ENCODE measurements around the gene ADAM11. TPM values are rescaled to one million over a fixed set of nuclear protein-coding genes. Genes with fewer than 3 reads are reported as not detected.

ADAM11 gene
- total RNA-seq, 1 donor from 2014 or later = 0.52 TPM

DNA sequence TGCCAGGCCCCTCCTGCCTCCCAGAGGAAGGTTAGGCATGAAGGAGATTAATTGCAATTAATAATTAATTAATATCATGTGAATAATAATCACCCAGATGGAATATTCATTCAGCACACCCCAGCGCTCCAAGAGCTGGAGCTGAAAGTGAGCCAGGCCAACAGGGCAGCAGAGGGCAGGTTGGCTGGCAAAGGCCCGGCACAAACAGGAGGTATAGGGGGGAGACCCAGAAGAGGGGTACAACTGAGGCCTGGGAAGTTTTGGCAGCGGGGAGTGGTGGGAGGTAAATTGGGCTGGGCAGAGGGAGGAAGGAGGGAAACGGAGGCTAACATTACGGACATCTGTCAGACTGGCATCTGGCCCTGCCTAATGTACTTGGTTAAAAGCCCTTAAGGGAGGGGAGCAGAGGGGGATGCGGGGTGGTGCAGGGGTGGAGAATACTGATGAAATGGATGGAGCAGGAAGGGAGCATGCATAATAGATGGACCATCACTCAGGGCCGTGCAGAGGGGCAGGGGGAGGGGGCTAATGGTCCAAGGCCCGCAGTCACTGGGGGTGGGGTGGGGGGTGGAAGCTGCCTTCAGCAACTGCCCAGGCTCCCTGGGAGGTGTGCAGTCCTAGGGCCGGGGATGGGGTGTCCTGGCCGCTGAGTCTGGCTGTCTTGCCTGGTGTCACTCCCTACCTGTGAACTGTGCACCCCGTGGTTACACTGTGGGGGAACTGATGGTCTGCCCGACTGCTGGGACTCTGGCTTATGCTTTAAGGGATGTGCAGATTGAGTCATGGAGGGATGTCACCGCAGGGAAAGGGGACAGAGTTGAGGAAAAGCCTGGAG lies 1.9 kb downstream of the ADAM11 start:
- Mint-ChIP-seq H3K4me3 (no peak overlapping the region), H3K27me3 (ENCODE audit: insufficient read depth) (peaks cover 39% of the 10 kb centered on the region), H3K4me1 (ENCODE audit: low read depth) (no peaks in the 10 kb centered on the region), H3K27ac (no peak overlapping the region), H3K9me3 (no peaks in the 10 kb centered on the region), H3K36me3 (ENCODE audit: low read depth) (no peaks in the 10 kb centered on the region)
- DNase-seq (ENCODE audit: low spot score) = no peak
- intact Hi-C loops (cut with micrococcal nuclease) = no loop called here

DNA sequence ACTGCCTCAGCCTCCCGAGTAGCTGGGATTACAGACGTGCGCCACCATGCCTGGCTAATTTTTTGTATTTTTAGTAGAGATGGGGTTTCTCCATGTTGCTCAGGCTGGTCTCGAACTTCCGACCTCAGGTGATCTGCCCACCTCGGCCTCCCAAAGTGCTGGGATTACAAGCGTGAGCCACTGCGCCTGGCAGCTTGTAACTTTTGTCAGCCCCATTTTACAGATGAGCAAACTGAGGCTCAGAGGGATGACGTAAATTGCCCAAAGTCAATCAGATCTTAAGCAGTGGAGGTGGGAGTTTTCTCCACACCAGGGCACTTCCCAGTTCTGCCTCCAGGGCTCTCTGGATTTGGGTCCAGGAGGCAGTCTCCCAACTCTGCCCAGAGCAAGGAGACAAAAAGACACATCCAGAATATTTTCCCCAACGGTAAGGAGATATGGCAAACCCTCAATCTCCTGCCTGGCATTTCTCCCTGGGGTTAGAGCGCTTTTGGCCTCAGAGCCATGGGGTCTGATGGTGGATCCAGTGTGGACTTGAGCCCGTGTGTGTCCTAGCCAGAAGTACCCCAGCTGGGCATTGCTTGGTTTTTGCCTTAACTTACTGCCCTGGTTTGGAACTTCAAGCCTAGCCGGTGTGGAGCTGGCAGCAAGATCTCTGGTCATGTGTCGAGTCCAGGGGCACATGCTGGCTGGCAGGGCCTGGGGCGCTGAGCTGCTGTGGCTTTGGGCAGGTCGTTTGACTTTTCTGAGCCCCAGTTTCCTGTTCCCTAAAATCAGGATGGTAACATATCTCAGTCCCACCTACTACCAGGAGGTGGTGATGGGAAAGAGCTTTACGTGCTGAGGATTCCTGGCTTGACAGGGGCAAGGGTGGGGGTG lies 3.4 kb downstream of the ADAM11 start:
- H3K36me3 Mint-ChIP-seq (ENCODE audit: low read depth) = no peaks in the 10 kb centered on the region
- intact Hi-C loops (cut with micrococcal nuclease) = no loop called here
- no peaks in the 10 kb centered on the region for H3K9me3 Mint-ChIP-seq
- H3K4me1 Mint-ChIP-seq (ENCODE audit: low read depth) = no peaks in the 10 kb centered on the region
- DNase-seq (ENCODE audit: low spot score) = no peak
- H3K27ac Mint-ChIP-seq = no peak overlapping the region
- no peak overlapping the region for H3K4me3 Mint-ChIP-seq
- peaks cover 36% of the 10 kb centered on the region for H3K27me3 Mint-ChIP-seq (ENCODE audit: insufficient read depth)

GRCh38 chr17:44763170-44763569 lies 4.4 kb downstream of the ADAM11 start:
- Mint-ChIP-seq H3K27me3 (ENCODE audit: insufficient read depth) (peaks cover 26% of the 10 kb centered on the region), H3K4me1 (ENCODE audit: low read depth) (no peaks in the 10 kb centered on the region), H3K9me3 (no peaks in the 10 kb centered on the region)

DNA sequence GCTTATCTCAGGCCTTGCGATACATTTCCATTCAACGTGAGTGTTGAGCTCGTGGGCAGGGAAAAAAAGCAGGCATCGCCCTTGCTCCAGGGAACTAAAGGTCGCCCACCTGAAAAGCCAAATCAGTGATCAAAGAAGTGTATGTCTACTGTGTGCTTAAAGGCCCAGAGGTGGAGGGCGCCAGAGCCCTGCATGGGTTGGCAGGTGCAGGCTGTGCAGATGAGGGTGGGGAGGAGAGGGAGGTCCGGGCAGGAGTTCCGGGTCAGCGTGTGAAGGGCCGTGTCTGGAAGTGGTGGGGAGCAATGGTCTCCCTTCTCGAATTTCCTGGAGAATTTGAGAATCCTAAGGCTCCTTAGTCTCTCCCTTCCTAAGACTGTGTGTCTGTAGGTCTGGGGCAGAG lies 7.2 kb downstream of the ADAM11 start:
- no peaks in the 10 kb centered on the region for H3K9me3 Mint-ChIP-seq
- DNase-seq (ENCODE audit: low spot score) = no peak
- H3K36me3 Mint-ChIP-seq (ENCODE audit: low read depth) = no peaks in the 10 kb centered on the region
- intact Hi-C loops (cut with micrococcal nuclease) = no loop called here
- H3K4me1 Mint-ChIP-seq (ENCODE audit: low read depth) = no peaks in the 10 kb centered on the region
- H3K27me3 Mint-ChIP-seq (ENCODE audit: insufficient read depth) = peaks cover 19% of the 10 kb centered on the region
- no peak overlapping the region for H3K27ac Mint-ChIP-seq
- no peak overlapping the region for H3K4me3 Mint-ChIP-seq

More at GRCh38 chr17:44763170-44763569, 4.4 kb downstream of the ADAM11 start:
- Mint-ChIP-seq H3K36me3 (ENCODE audit: low read depth) (no peaks in the 10 kb centered on the region), H3K4me3 (no peak overlapping the region), H3K27ac (no peak overlapping the region)
- intact Hi-C loops (cut with micrococcal nuclease) = no loop called here
- DNase-seq (ENCODE audit: low spot score) = no peak

- Mint-ChIP-seq H3K36me3 (ENCODE audit: low read depth) (no peaks in the 10 kb centered on the region), H3K4me1 (ENCODE audit: low read depth) (no peaks in the 10 kb centered on the region), H3K4me3 (no peak overlapping the region), H3K27me3 (ENCODE audit: insufficient read depth) (peaks cover 15% of the 10 kb centered on the region), H3K9me3 (no peaks in the 10 kb centered on the region), H3K27ac (no peak overlapping the region)
- intact Hi-C loops (cut with micrococcal nuclease) = no loop called here
- no peak for DNase-seq (ENCODE audit: low spot score)
Observed at GRCh38 chr17:44766409-44767038, 7.7 kb downstream of the ADAM11 start.

GRCh38 chr17:44767493-44767892 lies 8.7 kb downstream of the ADAM11 start:
- no peak overlapping the region for H3K27ac Mint-ChIP-seq
- intact Hi-C loops (cut with micrococcal nuclease) = no loop called here
- no peak overlapping the region for H3K4me3 Mint-ChIP-seq
- H3K36me3 Mint-ChIP-seq (ENCODE audit: low read depth) = no peaks in the 10 kb centered on the region
- no peak for DNase-seq (ENCODE audit: low spot score)
- H3K9me3 Mint-ChIP-seq = no peaks in the 10 kb centered on the region
- H3K4me1 Mint-ChIP-seq (ENCODE audit: low read depth) = no peaks in the 10 kb centered on the region
- H3K27me3 Mint-ChIP-seq (ENCODE audit: insufficient read depth) = peaks cover 10% of the 10 kb centered on the region

DNA sequence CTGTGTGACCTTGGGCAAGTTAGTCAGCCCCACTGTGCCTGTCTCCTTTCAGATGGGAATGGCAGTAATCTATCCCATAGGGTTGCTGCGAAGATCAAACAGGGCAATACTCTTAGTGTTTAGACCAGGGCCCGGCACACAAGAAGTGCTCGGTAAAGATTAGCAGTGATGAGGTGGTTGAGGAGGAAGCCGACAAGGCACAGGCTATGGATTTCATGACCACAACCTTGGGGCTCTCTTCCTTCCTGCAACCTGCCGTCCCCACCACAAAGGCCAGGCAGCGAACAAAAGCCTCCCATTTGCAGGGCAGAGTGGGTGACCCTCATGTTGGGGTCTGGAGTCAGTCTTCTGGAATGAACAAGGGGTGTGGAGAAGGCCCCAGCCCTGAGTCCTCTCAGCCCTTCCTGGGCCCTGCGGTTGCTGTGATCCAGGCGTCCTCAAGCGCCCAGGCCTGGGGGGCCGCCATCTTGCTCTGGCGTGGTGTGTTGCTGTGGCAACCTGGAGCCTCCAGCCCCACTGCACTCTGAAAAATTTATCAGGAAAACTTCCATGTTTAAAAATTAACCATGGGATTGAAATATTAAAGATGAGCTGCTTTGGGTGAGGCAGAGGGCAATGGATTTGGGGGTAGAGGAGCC lies 9.8 kb downstream of the ADAM11 start:
- peaks cover 10% of the 10 kb centered on the region for H3K27me3 Mint-ChIP-seq (ENCODE audit: insufficient read depth)
- intact Hi-C loops (cut with micrococcal nuclease) = no loop called here
- H3K9me3 Mint-ChIP-seq = no peaks in the 10 kb centered on the region
- H3K4me3 Mint-ChIP-seq = no peak overlapping the region
- no peak for DNase-seq (ENCODE audit: low spot score)
- H3K36me3 Mint-ChIP-seq (ENCODE audit: low read depth) = no peaks in the 10 kb centered on the region
- no peaks in the 10 kb centered on the region for H3K4me1 Mint-ChIP-seq (ENCODE audit: low read depth)
- H3K27ac Mint-ChIP-seq = no peak overlapping the region

- Mint-ChIP-seq H3K36me3 (ENCODE audit: low read depth) (no peaks in the 10 kb centered on the region), H3K27ac (no peak overlapping the region), H3K4me1 (ENCODE audit: low read depth) (no peaks in the 10 kb centered on the region), H3K27me3 (ENCODE audit: insufficient read depth) (peaks cover 9% of the 10 kb centered on the region), H3K4me3 (no peak overlapping the region), H3K9me3 (no peaks in the 10 kb centered on the region)
- intact Hi-C loops (cut with micrococcal nuclease) = no loop called here
- DNase-seq (ENCODE audit: low spot score) = no peak
Observed at GRCh38 chr17:44769230-44769629, 10.4 kb downstream of the ADAM11 start.

DNA sequence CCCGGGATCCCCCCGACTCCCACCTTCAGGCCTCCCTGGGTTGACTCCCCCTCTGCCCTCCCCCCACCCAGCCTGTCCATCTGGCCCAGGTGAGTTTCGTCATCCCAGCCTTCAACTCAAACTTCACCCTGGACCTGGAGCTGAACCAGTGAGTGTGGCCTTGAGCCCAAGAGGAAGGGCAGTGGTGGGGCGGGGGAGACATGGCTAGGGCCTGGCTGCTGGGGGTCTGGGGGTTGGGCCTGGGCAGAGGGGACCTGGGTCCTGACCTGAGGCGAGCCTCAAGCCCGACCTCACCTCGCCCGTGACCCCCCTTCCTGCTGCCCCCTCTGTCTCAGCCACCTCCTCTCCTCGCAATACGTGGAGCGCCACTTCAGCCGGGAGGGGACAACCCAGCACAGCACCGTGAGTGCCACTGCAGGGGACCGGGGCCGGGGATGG lies 10.9 kb downstream of the ADAM11 start:
- DNase-seq (ENCODE audit: low spot score) = no peak
- Mint-ChIP-seq H3K4me3 (no peak overlapping the region), H3K27me3 (ENCODE audit: insufficient read depth) (peaks cover 7% of the 10 kb centered on the region), H3K4me1 (ENCODE audit: low read depth) (no peaks in the 10 kb centered on the region), H3K27ac (no peak overlapping the region), H3K36me3 (ENCODE audit: low read depth) (no peaks in the 10 kb centered on the region), H3K9me3 (no peaks in the 10 kb centered on the region)
- intact Hi-C loops (cut with micrococcal nuclease) = loop anchor here (10.0 kb wide), 1 partner anchor 175 kb away; the partner anchor contains the start of gene KIF18B

- H3K4me3 Mint-ChIP-seq = no peak overlapping the region
- no peaks in the 10 kb centered on the region for H3K9me3 Mint-ChIP-seq
- no peak overlapping the region for H3K27ac Mint-ChIP-seq
- intact Hi-C loops (cut with micrococcal nuclease) = loop anchor here (10.0 kb wide), 1 partner anchor 174 kb away; the partner anchor contains the start of gene KIF18B
- H3K4me1 Mint-ChIP-seq (ENCODE audit: low read depth) = no peaks in the 10 kb centered on the region
- no peak for DNase-seq (ENCODE audit: low spot score)
- H3K27me3 Mint-ChIP-seq (ENCODE audit: insufficient read depth) = peaks cover 7% of the 10 kb centered on the region
- no peaks in the 10 kb centered on the region for H3K36me3 Mint-ChIP-seq (ENCODE audit: low read depth)
Observed at GRCh38 chr17:44770166-44770925, 11.6 kb downstream of the ADAM11 start.

- no peaks in the 10 kb centered on the region for H3K36me3 Mint-ChIP-seq (ENCODE audit: low read depth)
- H3K27ac Mint-ChIP-seq = no peak overlapping the region
- intact Hi-C loops (cut with micrococcal nuclease) = loop anchor here (10.0 kb wide), 1 partner anchor 172 kb away; the partner anchor contains the start of gene KIF18B
- H3K4me3 Mint-ChIP-seq = no peak overlapping the region
- H3K9me3 Mint-ChIP-seq = no peaks in the 10 kb centered on the region
- H3K4me1 Mint-ChIP-seq (ENCODE audit: low read depth) = no peaks in the 10 kb centered on the region
- no peak for DNase-seq (ENCODE audit: low spot score)
- peaks cover 7% of the 10 kb centered on the region for H3K27me3 Mint-ChIP-seq (ENCODE audit: insufficient read depth)
Observed at GRCh38 chr17:44772308-44773045, 13.7 kb downstream of the ADAM11 start.

All from activated T-helper 1 cell treated with anti-CD3 and anti-CD28 coated beads, Interleukin-12 subunit alpha, Interleukin-12 subunit beta, Interleukin-2, Interleukin-4 antibody, amounts not matched to agents 30 ng/mL and 10 ng/mL and 1 ng/mL, durations not matched to agents 14 hours and 24 hours and 36 hours (primary cell).